Measurements from ENCODE around the gene HDAC6. TPM values are rescaled to one million over a fixed set of nuclear protein-coding genes. Genes with fewer than 3 reads are reported as not detected.
A peak's percentile ranks its signal among the peaks of the same experiment; 100 is the strongest.

Gene HDAC6
- polyA plus RNA-seq (2012; ENCODE audit: insufficient read depth, insufficient read length) = 140 TPM

GRCh38 chrX:48801280-48802088 lies at the start of gene HDAC6:
Gene HDAC6, plus strand, starts transcription at chrX:48802067. Its CDS starts 626 bp downstream, at chrX:48802693.
- H3K4me3 ChIP-seq (ENCODE audit: low read length) = peak within 1 kb of the TSS; percentile 82
- DNase-seq (ENCODE audit: low read depth, low spot score) = peak; percentile 97

- no peak for DNase-seq (ENCODE audit: low read depth, low spot score)
- H3K4me3 ChIP-seq (ENCODE audit: low read length) = no peak overlapping the region
Observed at GRCh38 chrX:48752498-48752897, 49.4 kb upstream of the HDAC6 start.

- DNase-seq (ENCODE audit: low read depth, low spot score) = no peak
- H3K4me3 ChIP-seq (ENCODE audit: low read length) = no peak overlapping the region
Observed at GRCh38 chrX:48753708-48754228, 48.1 kb upstream of the HDAC6 start.

GRCh38 chrX:48754238-48754637 lies 47.6 kb upstream of the HDAC6 start:
- no peak for DNase-seq (ENCODE audit: low read depth, low spot score)
- H3K4me3 ChIP-seq (ENCODE audit: low read length) = no peak overlapping the region

GRCh38 chrX:48761674-48762471 lies 40.0 kb upstream of the HDAC6 start, which contains the start of gene GLOD5:
Gene GLOD5, plus strand, starts transcription at chrX:48761747. Its CDS starts 44 bp downstream, at chrX:48761791.
- DNase-seq (ENCODE audit: low read depth, low spot score) = peak; percentile 6
- H3K4me3 ChIP-seq (ENCODE audit: low read length) = no peak within 1 kb of the TSS

- no peak overlapping the region for H3K4me3 ChIP-seq (ENCODE audit: low read length)
- DNase-seq (ENCODE audit: low read depth, low spot score) = no peak
Observed at GRCh38 chrX:48769230-48769629, 32.6 kb upstream of the HDAC6 start.

- no peak for DNase-seq (ENCODE audit: low read depth, low spot score)
- H3K4me3 ChIP-seq (ENCODE audit: low read length) = no peak overlapping the region
Observed at GRCh38 chrX:48770296-48770695, 31.6 kb upstream of the HDAC6 start.

GRCh38 chrX:48772602-48773001 lies 29.3 kb upstream of the HDAC6 start:
- H3K4me3 ChIP-seq (ENCODE audit: low read length) = no peak overlapping the region
- DNase-seq (ENCODE audit: low read depth, low spot score) = no peak

- no peak for DNase-seq (ENCODE audit: low read depth, low spot score)
- H3K4me3 ChIP-seq (ENCODE audit: low read length) = no peak overlapping the region
Observed at GRCh38 chrX:48776818-48777439, 24.9 kb upstream of the HDAC6 start.

GRCh38 chrX:48779399-48779798 lies 22.5 kb upstream of the HDAC6 start:
- no peak overlapping the region for H3K4me3 ChIP-seq (ENCODE audit: low read length)
- DNase-seq (ENCODE audit: low read depth, low spot score) = no peak

GRCh38 chrX:48781705-48782104 lies 20.2 kb upstream of the HDAC6 start:
- H3K4me3 ChIP-seq (ENCODE audit: low read length) = no peak overlapping the region
- DNase-seq (ENCODE audit: low read depth, low spot score) = no peak

GRCh38 chrX:48782216-48782615 lies 19.7 kb upstream of the HDAC6 start:
- H3K4me3 ChIP-seq (ENCODE audit: low read length) = no peak overlapping the region
- DNase-seq (ENCODE audit: low read depth, low spot score) = no peak

- no peak for DNase-seq (ENCODE audit: low read depth, low spot score)
- no peak overlapping the region for H3K4me3 ChIP-seq (ENCODE audit: low read length)
Observed at GRCh38 chrX:48782795-48783194, 19.1 kb upstream of the HDAC6 start.

- no peak for DNase-seq (ENCODE audit: low read depth, low spot score)
- H3K4me3 ChIP-seq (ENCODE audit: low read length) = no peak overlapping the region
Observed at GRCh38 chrX:48784726-48785125, 17.1 kb upstream of the HDAC6 start.

GRCh38 chrX:48785186-48785539 lies 16.7 kb upstream of the HDAC6 start:
- H3K4me3 ChIP-seq (ENCODE audit: low read length) = no peak overlapping the region
- DNase-seq (ENCODE audit: low read depth, low spot score) = no peak

GRCh38 chrX:48785540-48786214 lies 16.2 kb upstream of the HDAC6 start:
- no peak for DNase-seq (ENCODE audit: low read depth, low spot score)
- no peak overlapping the region for H3K4me3 ChIP-seq (ENCODE audit: low read length)

- DNase-seq (ENCODE audit: low read depth, low spot score) = no peak
- H3K4me3 ChIP-seq (ENCODE audit: low read length) = no peak within 1 kb of the TSS
Observed at GRCh38 chrX:48786341-48786800, 15.5 kb upstream of the HDAC6 start, which contains the start of gene GATA1. Gene GATA1, plus strand, starts transcription at chrX:48786590. Its CDS starts 4,520 bp downstream, at chrX:48791110.

- H3K4me3 ChIP-seq (ENCODE audit: low read length) = no peak overlapping the region
- DNase-seq (ENCODE audit: low read depth, low spot score) = no peak
Observed at GRCh38 chrX:48786825-48787504, 14.9 kb upstream of the HDAC6 start.

All from Jurkat, Clone E6-1 (cell line).